ENCODE measurements around the gene NUTM2D.
"Not testable (repeated sequence)": the region's sequence is repeated elsewhere in the genome, so short reads cannot be mapped to it uniquely, and the experiment has no call there.

DNA sequence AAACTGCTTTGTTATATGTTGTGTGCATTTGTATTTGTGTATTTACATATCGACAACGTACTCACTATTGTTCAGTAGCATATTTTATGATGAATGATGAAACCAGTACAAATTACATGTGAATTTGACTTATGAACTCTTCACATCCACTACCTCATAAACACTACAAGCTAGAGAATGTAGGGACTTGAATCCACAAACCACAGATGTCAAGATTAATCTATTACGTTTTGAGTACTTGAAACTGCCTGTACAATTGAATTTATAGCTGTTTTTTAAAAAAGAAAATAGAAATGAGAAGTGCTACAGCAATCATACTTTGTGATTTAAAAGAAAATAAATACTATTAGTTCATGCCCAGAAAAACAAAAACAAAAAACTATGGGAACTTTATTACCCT lies 4.7 kb upstream of the NUTM2D start:
- TF ChIP-seq, protein P1, sequence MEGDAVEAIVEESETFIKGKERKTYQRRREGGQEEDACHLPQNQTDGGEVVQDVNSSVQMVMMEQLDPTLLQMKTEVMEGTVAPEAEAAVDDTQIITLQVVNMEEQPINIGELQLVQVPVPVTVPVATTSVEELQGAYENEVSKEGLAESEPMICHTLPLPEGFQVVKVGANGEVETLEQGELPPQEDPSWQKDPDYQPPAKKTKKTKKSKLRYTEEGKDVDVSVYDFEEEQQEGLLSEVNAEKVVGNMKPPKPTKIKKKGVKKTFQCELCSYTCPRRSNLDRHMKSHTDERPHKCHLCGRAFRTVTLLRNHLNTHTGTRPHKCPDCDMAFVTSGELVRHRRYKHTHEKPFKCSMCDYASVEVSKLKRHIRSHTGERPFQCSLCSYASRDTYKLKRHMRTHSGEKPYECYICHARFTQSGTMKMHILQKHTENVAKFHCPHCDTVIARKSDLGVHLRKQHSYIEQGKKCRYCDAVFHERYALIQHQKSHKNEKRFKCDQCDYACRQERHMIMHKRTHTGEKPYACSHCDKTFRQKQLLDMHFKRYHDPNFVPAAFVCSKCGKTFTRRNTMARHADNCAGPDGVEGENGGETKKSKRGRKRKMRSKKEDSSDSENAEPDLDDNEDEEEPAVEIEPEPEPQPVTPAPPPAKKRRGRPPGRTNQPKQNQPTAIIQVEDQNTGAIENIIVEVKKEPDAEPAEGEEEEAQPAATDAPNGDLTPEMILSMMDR (IDR thresholded peaks at IDR 0.05; ENCODE audit: low read depth, low read length): not testable (repeated sequence)
- TF ChIP-seq EZH2phosphoT487 (IDR thresholded peaks at IDR 0.05; ENCODE audit: low read depth): not testable (repeated sequence)
